Testis (tissue), 2 donors: Measurements from ENCODE around the gene MNT.

ENCODE experiments used
- POLR2A ChIP-seq: fragments of 450-650 bp; IDR thresholded peaks from one replicate; pipeline ENCODE4 v1.6.1; 2017; ENCODE audit warnings: antibody characterized with exemption, mild to moderate bottlenecking, moderate library complexity
- TF ChIP-seq, protein P1 (sequence below), 3 experiments: fragments of 450-650 bp in 2 of 3; fragments of 200-600 bp in 1 of 3; sonication (generic) in 1 of 3; IDR thresholded peaks; one replicate each; pipeline ENCODE4 v1.5.1; 2016 to 2019; ENCODE audit warnings: antibody characterized with exemption in 3 of 3, mild to moderate bottlenecking in 2 of 3, moderate library complexity in 1 of 3

DNA sequence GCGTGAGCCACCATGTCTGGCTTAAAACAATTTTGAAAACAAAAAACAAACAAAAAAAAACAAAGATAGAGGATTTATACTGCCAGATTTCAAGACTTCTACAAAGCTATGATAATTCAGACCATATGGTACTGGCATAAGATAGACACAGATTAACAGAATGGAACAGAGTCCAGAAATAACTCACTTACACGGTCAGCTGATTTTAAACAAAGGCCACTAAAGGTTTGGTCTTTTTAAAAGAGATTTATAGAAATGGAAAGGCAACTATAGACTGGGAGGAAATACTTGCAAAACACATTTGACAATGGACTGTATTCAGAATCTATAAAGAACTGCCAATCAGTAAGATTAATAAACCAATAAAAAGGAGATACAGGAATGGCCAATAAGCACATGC, 48.6 kb upstream of the MNT start:
- TF ChIP-seq, protein P1, sequence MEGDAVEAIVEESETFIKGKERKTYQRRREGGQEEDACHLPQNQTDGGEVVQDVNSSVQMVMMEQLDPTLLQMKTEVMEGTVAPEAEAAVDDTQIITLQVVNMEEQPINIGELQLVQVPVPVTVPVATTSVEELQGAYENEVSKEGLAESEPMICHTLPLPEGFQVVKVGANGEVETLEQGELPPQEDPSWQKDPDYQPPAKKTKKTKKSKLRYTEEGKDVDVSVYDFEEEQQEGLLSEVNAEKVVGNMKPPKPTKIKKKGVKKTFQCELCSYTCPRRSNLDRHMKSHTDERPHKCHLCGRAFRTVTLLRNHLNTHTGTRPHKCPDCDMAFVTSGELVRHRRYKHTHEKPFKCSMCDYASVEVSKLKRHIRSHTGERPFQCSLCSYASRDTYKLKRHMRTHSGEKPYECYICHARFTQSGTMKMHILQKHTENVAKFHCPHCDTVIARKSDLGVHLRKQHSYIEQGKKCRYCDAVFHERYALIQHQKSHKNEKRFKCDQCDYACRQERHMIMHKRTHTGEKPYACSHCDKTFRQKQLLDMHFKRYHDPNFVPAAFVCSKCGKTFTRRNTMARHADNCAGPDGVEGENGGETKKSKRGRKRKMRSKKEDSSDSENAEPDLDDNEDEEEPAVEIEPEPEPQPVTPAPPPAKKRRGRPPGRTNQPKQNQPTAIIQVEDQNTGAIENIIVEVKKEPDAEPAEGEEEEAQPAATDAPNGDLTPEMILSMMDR (IDR thresholded peaks at IDR 0.05) = no peak
- TF ChIP-seq POLR2A = no peak
